Vagina (tissue), 2 donors: Measurements from ENCODE around the gene OR13C9.

Experiments used
- CTCF ChIP-seq, 3 experiments: fragments of 450-650 bp in 2 of 3; fragments of 200-600 bp in 1 of 3; sonication (generic) in 1 of 3; IDR thresholded peaks; one replicate each; pipeline ENCODE4 v1.5.1; 2017 to 2019; ENCODE audit warnings: antibody characterized with exemption in 3 of 3, mild to moderate bottlenecking in 2 of 3, moderate library complexity in 2 of 3
- POLR2A ChIP-seq, 2 donors: fragments of 450-650 bp; IDR thresholded peaks; one replicate each; pipeline ENCODE4 v1.6.1; 2017; ENCODE audit warnings: antibody characterized with exemption in 2 of 2, mild to moderate bottlenecking in 2 of 2, moderate library complexity in 2 of 2

DNA sequence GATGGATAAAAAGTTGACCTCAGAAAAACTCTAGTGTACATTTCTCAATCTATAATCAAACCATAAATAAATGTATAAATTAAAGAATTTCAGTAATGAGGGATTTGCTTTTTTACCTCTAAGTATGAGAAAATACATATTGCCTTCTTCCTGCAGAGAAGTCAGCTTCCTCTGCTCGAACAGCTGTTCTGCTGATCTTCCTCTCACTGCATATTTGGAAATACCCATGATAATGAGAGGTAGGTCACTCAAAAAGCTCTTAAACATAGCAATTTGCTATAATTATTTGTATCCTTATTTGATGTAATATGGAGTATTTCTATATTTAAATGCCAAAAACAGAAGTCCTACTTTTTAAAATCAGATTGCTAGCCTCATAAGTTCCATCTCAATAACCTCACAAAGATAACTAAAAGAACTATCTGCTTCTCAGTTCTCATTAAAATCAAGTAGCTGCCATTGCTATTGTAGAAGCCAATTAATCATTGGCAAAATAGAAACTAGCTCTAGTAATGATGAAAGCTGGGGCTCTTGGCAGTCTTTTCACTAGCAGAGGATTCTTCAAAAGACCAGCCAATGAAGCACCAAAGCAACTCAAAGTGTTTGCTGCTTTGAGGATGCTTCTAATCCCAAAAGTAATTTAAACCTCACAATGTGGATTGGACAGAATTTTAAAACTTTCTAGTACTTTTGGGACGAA is 40.6 kb upstream of the OR13C9 start:
- TF ChIP-seq CTCF (IDR thresholded peaks at IDR 0.05) (no peak), POLR2A (IDR thresholded peaks at IDR 0.05) (no peak)
